GM19328 (cell line): ENCODE measurements around the gene IWS1.
"Not testable (repeated sequence)": the region's sequence is repeated elsewhere in the genome, so short reads cannot be mapped to it uniquely, and the experiment has no call there.

Experiments used
- ATAC-seq: cut with Tn5 transposase; IDR thresholded peaks from one replicate; pipeline ENCODE4 v1.9.1; 2021; ENCODE audit warnings: mild to moderate bottlenecking, moderate library complexity; ENCODE audit not compliant: unreplicated experiment

Gene IWS1

GRCh38 chr2:127530245-127531140, 4.2 kb upstream of the IWS1 start:
- ATAC-seq = no peak

GRCh38 chr2:127529416-127529815, 3.1 kb upstream of the IWS1 start:
- not testable (repeated sequence) for ATAC-seq

GRCh38 chr2:127528487-127528886, 2.2 kb upstream of the IWS1 start:
- ATAC-seq = no peak

GRCh38 chr2:127527001-127527804, 914 bp upstream of the IWS1 start:
- ATAC-seq = no peak

- peak; percentile 29 for ATAC-seq
These were observed 578 bp downstream of the IWS1 start for GRCh38 chr2:127525691-127526131.

GRCh38 chr2:127524198-127524834, 2.0 kb downstream of the IWS1 start:
- not testable (repeated sequence) for ATAC-seq

- ATAC-seq = no peak
These were observed 2.9 kb downstream of the IWS1 start for GRCh38 chr2:127523269-127523939.

GRCh38 chr2:127520424-127520823, 5.9 kb downstream of the IWS1 start:
- no peak for ATAC-seq

GRCh38 chr2:127517465-127517864, 8.8 kb downstream of the IWS1 start:
- no peak for ATAC-seq

GRCh38 chr2:127516041-127516762, 10.1 kb downstream of the IWS1 start:
- ATAC-seq = no peak

- ATAC-seq = no peak
These were observed 10.8 kb downstream of the IWS1 start for GRCh38 chr2:127515383-127515915.

- no peak for ATAC-seq
These were observed 11.8 kb downstream of the IWS1 start for GRCh38 chr2:127514485-127514884.

- no peak for ATAC-seq
These were observed 12.2 kb downstream of the IWS1 start for GRCh38 chr2:127514076-127514475.

GRCh38 chr2:127512362-127512761, 13.9 kb downstream of the IWS1 start:
- no peak for ATAC-seq

- ATAC-seq = no peak
These were observed 14.4 kb downstream of the IWS1 start for GRCh38 chr2:127511917-127512316.

GRCh38 chr2:127511090-127511695, 15.1 kb downstream of the IWS1 start:
- no peak for ATAC-seq

GRCh38 chr2:127510073-127510472, 16.2 kb downstream of the IWS1 start:
- no peak for ATAC-seq

GRCh38 chr2:127508631-127509034, 17.7 kb downstream of the IWS1 start:
- no peak for ATAC-seq

- ATAC-seq = no peak
These were observed 18.2 kb downstream of the IWS1 start for GRCh38 chr2:127508023-127508630.
